ENCODE results near the gene EGFR.
"Not testable (repeated sequence)": the region's sequence is repeated elsewhere in the genome, so short reads cannot be mapped to it uniquely, and the experiment has no call there.

The EGFR gene

GRCh38 chr7:55034776-55035175 is 16.0 kb downstream of the EGFR start:
- DNase-seq = no peak

- DNase-seq = not testable (repeated sequence)
Observed at GRCh38 chr7:55035410-55035809, 16.6 kb downstream of the EGFR start.

DNA sequence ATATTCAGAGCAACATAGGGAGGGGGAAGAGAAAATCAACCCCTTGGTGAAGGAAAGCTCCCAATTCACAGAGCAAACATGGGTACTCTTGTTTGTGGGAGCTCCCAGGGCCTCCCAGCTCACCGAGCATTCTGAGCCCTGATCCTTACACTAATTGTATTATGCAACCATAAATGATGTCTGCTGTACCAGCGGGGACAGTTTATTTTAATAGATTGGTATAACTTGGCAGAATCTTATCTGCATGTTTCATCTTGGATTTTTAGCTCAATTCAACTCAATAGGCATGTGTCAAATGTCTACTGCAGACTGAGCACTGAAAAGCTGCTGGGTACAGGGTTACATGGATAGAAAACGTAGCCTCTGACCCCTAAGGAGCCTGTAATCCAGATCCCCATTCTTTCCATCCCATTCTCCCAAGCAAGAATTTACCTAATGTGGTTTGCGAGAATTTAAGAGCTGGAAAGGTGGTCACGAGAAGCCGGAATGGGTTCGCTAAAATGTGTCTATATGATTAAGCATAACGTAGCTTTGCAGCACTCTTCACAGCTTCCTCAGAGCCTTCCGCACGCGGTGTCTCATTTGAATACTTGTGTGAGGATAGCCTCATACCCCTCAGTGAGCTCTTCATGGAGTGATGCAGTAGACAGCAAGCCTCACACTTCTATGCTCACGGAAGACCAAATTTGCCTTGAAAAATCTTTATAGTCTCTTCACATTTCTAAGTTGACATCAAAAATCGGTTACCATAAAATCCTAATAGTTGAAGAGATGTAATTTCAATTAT is 18.3 kb downstream of the EGFR start:
- DNase-seq = no peak

DNA sequence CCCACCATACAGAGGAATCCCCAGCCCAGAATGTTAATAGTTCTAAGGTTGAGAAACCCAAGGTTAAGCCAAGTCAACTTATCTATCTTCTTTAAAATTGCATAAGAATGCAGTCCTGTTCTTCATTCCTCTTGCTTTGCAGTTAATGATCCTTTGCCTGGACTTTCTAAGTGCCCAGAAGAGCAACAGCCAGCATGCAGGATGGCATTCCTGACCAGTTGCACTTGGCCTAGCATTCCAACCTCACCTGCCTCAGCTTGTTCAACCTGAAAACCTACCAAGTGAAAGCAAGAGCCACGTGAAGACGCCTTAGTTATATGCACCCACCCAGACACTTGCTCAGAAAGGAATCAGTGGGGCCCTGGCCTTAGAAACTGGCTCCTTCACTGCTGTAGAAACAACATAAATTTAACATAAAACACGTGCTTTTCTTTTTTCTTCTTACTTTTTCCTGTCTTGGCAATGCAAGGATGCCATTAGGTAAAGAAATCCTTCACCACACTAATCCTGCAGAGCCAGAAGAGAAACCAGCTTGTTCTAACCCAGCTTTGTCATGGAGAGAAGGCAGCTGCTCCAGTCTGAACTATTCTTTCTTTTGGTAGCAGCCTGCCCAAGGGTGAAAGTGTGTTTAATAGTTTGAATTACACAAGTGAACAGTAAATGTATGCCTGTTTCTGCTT is 25.0 kb downstream of the EGFR start:
- no peak for DNase-seq

DNA sequence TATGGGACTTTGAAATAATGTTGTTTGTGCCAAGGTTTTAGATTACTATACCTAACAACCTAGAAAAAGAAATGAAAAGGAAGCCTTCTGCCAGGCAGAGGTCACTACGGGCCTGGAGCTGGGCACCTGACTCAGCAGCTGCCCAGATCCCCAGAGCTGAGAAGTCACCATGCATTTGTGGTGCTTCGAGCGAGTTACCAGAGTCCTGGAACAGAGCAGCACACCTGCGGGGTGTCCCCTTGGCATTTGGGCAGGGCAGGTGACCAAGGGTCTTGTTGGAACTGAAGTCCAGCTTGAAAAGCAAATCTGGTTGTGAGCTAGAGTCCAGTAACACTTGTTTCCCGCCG is 25.5 kb downstream of the EGFR start:
- no peak for DNase-seq

- DNase-seq = no peak
Observed at GRCh38 chr7:55044791-55045190, 26.0 kb downstream of the EGFR start.

DNA sequence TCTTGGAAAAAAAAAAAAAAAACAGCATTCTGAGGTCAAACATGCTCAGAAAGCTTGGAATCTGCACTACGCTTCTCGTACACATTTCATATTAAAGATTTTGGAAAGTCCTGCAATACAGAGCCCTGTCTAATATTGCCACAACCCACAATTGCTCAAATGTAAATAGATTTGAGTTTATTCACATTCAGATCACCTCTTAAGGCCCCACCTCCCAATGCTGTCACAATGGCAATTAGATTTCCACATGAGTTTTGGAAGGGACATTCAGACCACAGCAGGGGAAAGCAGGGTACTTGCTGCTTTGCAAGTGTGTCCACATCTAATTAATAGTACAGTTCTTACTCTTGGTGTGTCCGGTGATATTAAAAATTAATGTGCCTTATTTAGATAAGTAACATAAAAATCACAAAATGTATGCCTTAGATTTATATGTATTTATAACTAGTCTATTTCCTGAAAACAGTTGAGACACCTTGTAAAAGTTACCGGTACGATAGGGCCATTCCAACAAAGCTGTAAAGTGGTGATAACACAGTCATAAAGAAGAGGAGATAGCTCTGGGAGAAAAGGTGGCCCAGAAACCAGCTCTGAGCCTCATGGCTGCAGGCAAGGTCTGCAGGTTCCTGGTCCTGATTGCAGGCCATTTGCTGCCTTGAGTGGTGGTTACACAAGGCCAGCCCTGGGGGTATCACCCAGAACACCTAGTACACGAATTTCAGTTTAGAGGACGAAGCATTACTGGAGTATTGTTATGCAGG is 27.9 kb downstream of the EGFR start:
- no peak for DNase-seq

- no peak for DNase-seq
Observed at GRCh38 chr7:55048221-55048859, 29.5 kb downstream of the EGFR start.

DNA sequence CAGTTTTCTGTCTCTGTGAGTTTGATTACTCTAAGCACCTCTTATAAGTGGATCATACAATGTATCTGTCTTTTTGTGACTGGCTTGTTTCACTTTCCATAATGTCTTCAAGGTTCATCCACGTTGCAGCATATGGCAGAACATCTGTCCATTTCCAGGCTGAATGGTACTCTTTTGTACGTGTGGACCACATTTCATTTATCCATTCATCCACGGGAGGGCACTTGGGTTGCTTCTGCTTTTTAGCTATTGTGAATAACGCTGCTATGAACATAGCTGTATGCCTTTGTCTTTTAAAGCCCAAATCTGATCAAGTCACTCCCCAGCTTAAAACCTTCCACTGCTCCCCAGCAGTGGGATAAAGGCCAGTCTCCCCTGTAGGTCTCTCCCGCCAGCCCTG is 31.5 kb downstream of the EGFR start:
- DNase-seq = peak in 1 of 56 donors; percentile 33

DNA sequence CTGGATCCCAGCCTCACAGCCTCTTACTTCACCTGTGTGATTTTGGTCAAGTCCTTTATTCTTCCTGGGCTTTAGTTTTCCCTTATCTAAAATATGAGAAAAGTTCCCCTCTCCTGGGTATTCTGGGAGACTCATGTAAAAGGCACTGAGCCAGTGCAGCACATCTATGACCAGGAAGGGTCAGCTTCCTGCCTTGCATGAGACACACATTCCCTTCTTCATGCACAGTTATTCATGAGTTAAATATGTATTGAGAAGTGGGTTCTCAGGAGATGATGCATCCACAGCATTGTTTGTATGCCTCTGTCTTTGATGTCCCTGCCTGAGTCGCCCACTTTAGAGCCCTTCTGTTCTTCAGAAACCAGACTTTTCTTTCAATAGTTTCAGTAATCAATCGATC is 33.3 kb downstream of the EGFR start:
- DNase-seq = no peak

DNA sequence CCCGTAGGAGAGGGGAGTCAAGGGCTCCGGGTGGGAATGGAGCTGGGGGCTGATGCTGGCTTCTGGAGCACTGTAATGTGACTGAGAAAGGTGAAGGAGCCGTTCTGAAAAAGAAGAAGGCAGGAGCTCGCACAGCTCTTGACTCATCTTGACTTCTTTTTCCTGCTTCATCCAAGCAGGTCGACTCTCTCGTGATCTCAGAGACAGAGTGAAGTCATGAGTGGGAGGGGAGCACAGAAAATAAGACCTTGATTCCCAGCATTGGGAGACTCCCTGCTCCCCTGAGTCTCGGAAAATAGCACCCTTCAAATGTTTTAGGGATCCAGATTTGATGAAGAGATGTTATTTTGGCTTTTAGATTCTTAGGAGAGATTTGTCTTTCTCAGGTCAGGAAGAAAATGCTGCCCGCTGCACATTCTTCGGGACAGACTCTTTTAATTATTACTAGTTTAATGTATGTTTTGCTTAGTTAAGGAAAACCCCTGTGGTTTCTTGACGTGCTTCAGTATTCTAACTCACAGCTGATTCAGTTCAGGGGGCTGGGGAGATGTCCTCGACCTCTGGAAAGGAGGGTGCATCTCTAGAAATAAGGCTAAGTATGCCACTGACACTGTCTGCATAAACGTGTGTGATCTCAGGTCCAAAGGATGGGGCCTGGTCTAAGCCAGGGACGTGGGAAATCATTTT is 34.1 kb downstream of the EGFR start:
- no peak for DNase-seq

DNA sequence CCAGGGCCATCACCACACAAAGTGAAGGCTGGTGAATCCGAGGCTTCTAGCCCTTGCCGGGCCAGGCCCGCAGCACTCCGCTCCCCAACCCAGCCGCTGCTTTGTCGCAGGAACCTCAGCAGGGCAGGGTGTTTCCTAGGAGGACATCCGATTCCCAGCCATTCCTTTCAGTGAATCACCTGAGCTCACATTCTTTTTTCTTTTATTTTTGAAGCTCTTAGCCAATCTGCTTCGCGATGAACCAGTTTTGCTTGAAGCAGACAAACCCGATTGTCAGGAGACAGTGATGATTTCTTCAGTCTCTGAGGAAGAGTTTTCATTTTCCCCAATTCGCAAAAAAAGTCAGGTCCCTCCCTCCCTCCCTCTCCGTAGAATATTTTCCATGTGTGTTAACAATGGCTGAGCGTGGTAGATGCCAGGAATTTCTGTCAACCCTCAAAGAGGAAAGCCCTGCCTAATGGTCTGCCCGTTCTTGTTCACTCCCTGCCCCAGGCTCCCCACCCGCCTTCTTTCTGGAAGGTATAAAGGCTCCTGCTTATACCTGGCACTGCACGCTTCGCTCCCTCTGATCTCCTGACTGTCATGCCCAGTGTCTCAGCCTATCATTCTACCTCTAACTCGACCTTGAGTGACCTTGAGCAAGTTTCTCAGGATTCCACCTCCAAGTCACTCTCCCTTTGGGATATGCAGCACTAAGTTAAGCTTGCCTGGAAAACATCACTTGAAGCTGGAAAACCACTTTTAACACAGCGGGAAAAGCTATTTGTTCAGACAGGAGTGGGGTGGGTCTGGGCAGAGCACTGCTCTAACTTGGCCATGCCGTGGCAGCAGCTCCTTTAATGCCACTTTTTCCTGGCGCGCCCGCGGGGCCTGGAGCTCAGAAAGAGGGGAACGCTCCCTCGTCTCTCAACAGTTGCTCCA is 35.1 kb downstream of the EGFR start:
- DNase-seq = peak in 8 of 56 donors; percentile 16 to 46 (median 30)

DNA sequence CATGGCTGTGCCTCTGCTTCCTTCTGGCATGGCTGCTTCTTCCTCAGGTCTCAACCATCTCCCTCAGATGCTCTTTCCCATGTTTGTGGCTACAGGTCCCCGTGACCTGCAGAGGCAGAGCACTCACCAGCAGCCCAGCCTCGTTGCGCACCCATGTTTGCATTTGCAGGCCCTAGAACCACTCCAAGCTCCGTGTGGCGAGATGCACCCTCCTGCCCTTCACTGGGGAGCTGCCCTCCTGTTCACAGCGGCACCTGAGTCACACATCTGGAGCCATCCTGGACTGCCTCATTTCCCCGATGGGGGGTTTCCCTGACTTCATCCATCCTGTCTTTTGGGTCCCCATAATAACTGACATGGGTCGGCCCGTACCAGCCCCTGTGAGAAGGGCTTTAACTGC is 35.9 kb downstream of the EGFR start:
- no peak for DNase-seq

DNA sequence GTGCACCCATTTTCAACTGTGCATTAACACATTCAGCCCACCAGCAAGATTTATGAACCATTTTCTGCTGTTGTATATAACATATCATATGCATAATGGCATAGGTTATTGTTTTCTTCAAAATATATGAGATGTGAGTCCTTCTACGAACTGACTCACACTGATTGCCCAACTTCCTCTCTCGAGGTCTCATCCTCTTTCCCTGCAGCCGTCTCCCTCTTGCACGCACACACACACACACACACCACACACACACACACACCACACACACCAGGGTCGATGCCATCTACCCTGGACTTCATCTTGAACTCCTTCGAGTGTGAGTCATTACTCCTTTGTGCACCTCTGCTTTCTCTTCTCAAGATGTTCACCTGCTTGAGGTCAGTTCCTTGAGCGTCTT is 36.7 kb downstream of the EGFR start:
- DNase-seq = no peak

DNA sequence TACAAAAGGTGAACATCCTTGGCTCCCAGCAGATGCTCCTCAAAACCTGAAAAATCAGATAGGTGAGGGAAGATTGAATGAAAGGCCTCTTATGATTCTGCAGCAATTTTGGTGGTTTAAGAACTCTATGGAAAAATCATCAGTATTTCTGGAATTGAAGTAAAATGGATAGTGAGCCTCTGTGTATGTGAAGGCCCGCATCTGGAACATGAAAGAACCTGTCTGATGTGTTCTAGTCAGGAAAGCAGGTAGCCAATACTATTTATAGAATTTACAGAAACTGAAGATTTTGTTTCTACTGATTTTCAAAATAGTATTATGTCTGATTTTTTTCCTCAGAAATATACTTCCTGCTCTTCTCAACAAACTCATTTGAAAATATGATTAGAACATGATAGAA is 37.3 kb downstream of the EGFR start:
- no peak for DNase-seq

- no peak for DNase-seq
Observed at GRCh38 chr7:55056577-55057480, 38.0 kb downstream of the EGFR start.

DNA sequence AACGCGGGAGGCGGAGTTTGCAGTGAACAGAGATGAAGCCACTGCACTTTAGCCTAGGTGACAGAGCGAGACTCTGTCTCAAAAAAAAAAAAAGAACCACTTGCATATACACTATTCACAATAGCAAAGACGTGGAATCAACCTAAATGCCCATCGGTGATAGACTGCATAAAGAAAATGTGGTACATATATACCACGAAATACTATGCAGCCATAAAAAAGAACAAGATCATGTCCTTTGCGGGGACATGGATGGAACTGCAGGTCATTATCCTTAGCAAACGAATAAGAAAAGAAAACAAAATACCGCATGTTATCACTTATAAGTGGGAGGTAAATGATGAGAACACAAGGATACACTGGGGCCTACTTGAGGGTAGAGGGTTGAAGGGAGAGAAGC is 39.5 kb downstream of the EGFR start:
- no peak for DNase-seq

- no peak for DNase-seq
Observed at GRCh38 chr7:55059021-55059420, 40.2 kb downstream of the EGFR start.

DNA sequence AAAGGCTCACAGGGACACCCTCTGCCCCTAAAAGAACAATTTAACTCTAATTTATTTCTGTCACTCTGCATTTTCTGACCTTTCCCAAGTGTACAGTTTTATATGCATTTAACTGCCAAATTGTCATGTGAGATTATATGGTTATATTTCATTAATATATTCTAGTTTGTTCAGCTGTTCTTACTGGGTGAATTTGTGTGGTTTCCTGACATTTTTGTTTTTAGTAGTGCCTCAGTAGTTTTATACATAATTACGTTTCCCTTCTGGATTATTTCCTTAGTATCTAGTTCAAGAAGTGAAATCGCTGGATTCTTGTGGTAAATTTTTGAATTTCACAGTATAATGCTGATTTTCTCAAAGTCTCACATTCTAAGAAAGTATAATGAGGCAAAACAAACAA is 41.3 kb downstream of the EGFR start:
- DNase-seq = no peak
